GM12878 (cell line): ENCODE measurements around the gene ZNF311. TPM values are rescaled to one million over a fixed set of nuclear protein-coding genes. Genes with fewer than 3 reads are reported as not detected.

Experiments used
- ATAC-seq: fragments of 200-7000 bp; cut with Tn5 transposase; 3 replicates; pipeline ENCODE4 v1.9.1; 2020; ENCODE audit warnings: mild to moderate bottlenecking, moderate library complexity
- BruUV-seq: library from RNA; stranded (reverse); fragments of 400-500 nt; replicated peaks from 2 replicates; lab custom pipeline; 2021; lab: Mats Ljungman, UMichigan
- CTCF ChIA-PET: fragments of 300-600 bp; sonication (Branson Sonifier 250); formaldehyde crosslinking; extraction: SDS; loops from one replicate; lab custom pipeline; 2021; ENCODE audit warnings: inconsistent platforms; lab: Yijun Ruan, JAX
- POLR2A ChIA-PET: fragments of 350-600 bp; formaldehyde crosslinking; extraction: SDS; loops from one replicate; lab custom pipeline; 2021; ENCODE audit warnings: inconsistent platforms; lab: Charles Lee
- RAD21 ChIA-PET: fragments of 300-600 bp; sonication (Branson Sonifier 250); formaldehyde crosslinking; loops from one replicate; lab custom pipeline; 2023; ENCODE audit warnings: antibody characterized with exemption; ENCODE audit not compliant: unreplicated experiment; lab: Charles Lee
- SMC1A ChIA-PET: fragments of 300-600 bp; sonication (Branson Sonifier 250); formaldehyde crosslinking; loops from one replicate; lab custom pipeline; 2023; ENCODE audit not compliant: unreplicated experiment, uncharacterized antibody; lab: Charles Lee
- DNase-seq: peaks from one replicate; pipeline ENCODE4 v3.0.0-alpha.2; 2011; ENCODE audit warnings: low read depth, low spot score
- FAIRE-seq: peaks from 3 replicates; lab custom pipeline; 2011; peaks lifted over from hg19 to GRCh38; lab: Jason Lieb, UNC
- H2AFZ ChIP-seq: 2 replicates; pipeline ENCODE4 v1.6.0; 2011; ENCODE audit warnings: low read depth, low read length, control low read depth; ENCODE audit not compliant: control insufficient read depth
- H3K27ac ChIP-seq: 2 replicates; pipeline ENCODE4 v1.5.1; 2011; ENCODE audit warnings: control low read depth; ENCODE audit not compliant: control insufficient read depth, insufficient read depth
- H3K27me3 ChIP-seq, 2 experiments: replicated peaks in 1 of 2; 2 replicates each; pipeline versions ENCODE4 v1.6.0 to v1.6.1; 2011; ENCODE audit warnings: low read length in 1 of 2; ENCODE audit not compliant: control insufficient read depth in 2 of 2, insufficient read depth in 2 of 2
- H3K36me3 ChIP-seq, 2 experiments: 2 replicates each; pipeline ENCODE4 v1.5.1; 2011; ENCODE audit warnings: low read length in 1 of 2; ENCODE audit not compliant: control insufficient read depth in 2 of 2, insufficient read depth in 2 of 2
- H3K4me1 ChIP-seq: 2 replicates; pipeline ENCODE4 v1.6.1; 2011; ENCODE audit warnings: mild to moderate bottlenecking, low read length, moderate library complexity, mixed read lengths; ENCODE audit not compliant: control insufficient read depth, insufficient read depth
- H3K4me2 ChIP-seq: 2 replicates; pipeline ENCODE4 v1.6.0; 2011; ENCODE audit warnings: control low read depth; ENCODE audit not compliant: control insufficient read depth, insufficient read depth
- H3K4me3 ChIP-seq: fragments of 200-600 bp; sonication (generic); 2 replicates; pipeline ENCODE4 v1.5.1; 2016
- H3K79me2 ChIP-seq: 2 replicates; pipeline ENCODE4 v1.6.0; 2011; ENCODE audit warnings: low read length; ENCODE audit not compliant: control insufficient read depth, insufficient read depth
- H3K9ac ChIP-seq: 2 replicates; pipeline ENCODE4 v1.8.0; 2011; ENCODE audit warnings: low read length, control low read depth, mixed read lengths; ENCODE audit not compliant: control insufficient read depth, insufficient read depth
- H3K9me3 ChIP-seq: replicated peaks from 3 replicates; pipeline ENCODE4 v1.5.1; 2011; ENCODE audit warnings: mild to moderate bottlenecking, low read length; ENCODE audit not compliant: control insufficient read depth, insufficient read depth
- H4K20me1 ChIP-seq: 2 replicates; pipeline ENCODE4 v1.6.0; 2011; ENCODE audit not compliant: control insufficient read depth, insufficient read depth
- BHLHE40 ChIP-seq, 2 experiments: fragments of 450-650 bp in 1 of 2; IDR thresholded peaks; 2 replicates each; pipeline ENCODE4 v1.6.1; 2011 to 2017; ENCODE audit warnings: low read depth in 2 of 2, borderline replicate concordance in 1 of 2, improper control_type of control experiment in 1 of 2, low read length in 1 of 2, mild to moderate bottlenecking in 1 of 2
- CEBPB ChIP-seq, 2 experiments: fragments of 150-350 bp in 1 of 2; IDR thresholded peaks; 2 replicates each; pipeline ENCODE4 v1.6.1; 2012 to 2014; ENCODE audit warnings: low read depth in 2 of 2, low read length in 2 of 2, borderline replicate concordance in 1 of 2, inconsistent platforms in 1 of 2
- CEBPZ ChIP-seq: fragments of 150-350 bp; IDR thresholded peaks from 2 replicates; pipeline ENCODE4 v1.6.1; 2016; ENCODE audit warnings: low read depth, low read length
- E4F1 ChIP-seq: fragments of 450-650 bp; IDR thresholded peaks from 2 replicates; pipeline ENCODE4 v1.6.1; 2018; ENCODE audit warnings: borderline replicate concordance, mild to moderate bottlenecking; ENCODE audit not compliant: partially characterized antibody
- LARP7 ChIP-seq: fragments of 450-650 bp; IDR thresholded peaks from 2 replicates; pipeline ENCODE4 v1.6.1; 2017; ENCODE audit warnings: mild to moderate bottlenecking
- NFIC ChIP-seq: IDR thresholded peaks from 2 replicates; pipeline ENCODE4 v1.6.1; 2012; ENCODE audit warnings: low read depth, mild to moderate bottlenecking, inconsistent platforms, low read length, moderate library complexity
- NFXL1 ChIP-seq: fragments of 450-650 bp; IDR thresholded peaks from 2 replicates; pipeline ENCODE4 v1.6.1; 2017; ENCODE audit warnings: antibody characterized with exemption, mild to moderate bottlenecking, borderline replicate concordance
- PAX5 ChIP-seq: IDR thresholded peaks from 2 replicates; pipeline ENCODE4 v1.6.1; 2011; ENCODE audit warnings: low read depth, low read length, borderline replicate concordance
- WGBS: methylation state at CpG from one replicate; pipeline ENCODE4 v1.1.6; 2016; ENCODE audit warnings: low lambda C conversion rate; ENCODE audit not compliant: insufficient replicate concordance, insufficient coverage; ENCODE audit errors: missing lambda C conversion rate; 5-methylcytosine and 5-hydroxymethylcytosine counted together
- in situ Hi-C: fragments of 300-500 bp; cut with MboI; formaldehyde crosslinking; loops from 9 replicates; pipeline ENCODE4 v1.14.3; 2018; ENCODE audit warnings: mixed read lengths
- intact Hi-C: fragments of 100-400 bp; cut with micrococcal nuclease; formaldehyde crosslinking; loops from one replicate; pipeline ENCODE4 v1.14.2; 2022; ENCODE audit not compliant: unreplicated experiment
- polyA plus RNA-seq, 11 experiments: library from polyadenylated mRNA; depleted of rRNA in 4 of 11; unstranded in 6 of 11; stranded (reverse) in 5 of 11; fragments of >200 nt; fragmentation: Nextera tagmentation in 4 of 11; fragmentation: Illumina TruSeq in 1 of 11; extraction: Ambion mirVana in 4 of 11; extraction: Trizol in 1 of 11; gene quantifications; 1 replicate in 1 of 11; 2 replicates in 10 of 11; pipeline versions ENCODE4 v1.2.1 to v1.2.3, GENCODE V29; 2011 to 2016; ENCODE audit warnings: inconsistent platforms in 2 of 11, missing spikeins in 2 of 11, low read depth in 1 of 11
- total RNA-seq, 4 experiments: library from RNA; depleted of rRNA in 3 of 4; stranded (reverse); fragments of >200 nt in 3 of 4; fragmentation: Illumina TruSeq in 1 of 4; extraction: Trizol in 1 of 4; gene quantifications; 2 replicates each; pipeline versions ENCODE4 v1.2.1 to v1.2.3, GENCODE V29; 2013 to 2021

ZNF311 gene
- total and polyA plus RNA-seq, 10 of the 15 experiments (the other 5 are each of a cell fraction or from before 2014, with no cell fraction given): 0.07 TPM; not detected in 9

- intact Hi-C loops (loop anchor here (2.0 to 10.0 kb wide), 2 partner anchors 27 to 145 kb away; no protein-coding TSS in a partner anchor), in situ Hi-C loops (loop anchor here (5.0 kb wide), 1 partner anchor 37 kb away; no protein-coding TSS in a partner anchor)
- no peak overlapping the region for H3K9ac ChIP-seq
- ChIA-PET CTCF (interaction anchor here (0.6 kb wide), 1 partner anchor 1929 kb away, joined by 3 read pairs; no protein-coding TSS in a partner anchor), SMC1A (interaction anchor here (3.0 kb wide), 1 partner anchor 141 kb away, joined by 17 read pairs; no protein-coding TSS in a partner anchor), RAD21 (no interaction called here), POLR2A (no interaction called here)
- no peak overlapping the region for H3K4me3 ChIP-seq
- ATAC-seq (no peak), DNase-seq (no peak), FAIRE-seq (no peak)
- H3K79me2 ChIP-seq: no peaks in the 10 kb centered on the region
- TF ChIP-seq BHLHE40 (IDR thresholded peaks at IDR 0.05; ENCODE audit: borderline replicate concordance in 1 of 2, low read depth in 2 of 2, low read length in 1 of 2): no peak
- TF ChIP-seq NFIC: no peak
- TF ChIP-seq E4F1: no peak
- no peak for TF ChIP-seq NFXL1
- TF ChIP-seq PAX5: no peak
- TF ChIP-seq LARP7: no peak
- no peak for TF ChIP-seq CEBPB (IDR thresholded peaks at IDR 0.05; ENCODE audit: borderline replicate concordance in 1 of 2, low read depth in 2 of 2, low read length in 2 of 2)
- TF ChIP-seq CEBPZ: no peak
- H3K4me1 ChIP-seq: peaks cover 6% of the 10 kb centered on the region; the same call in 1 of the 2 replicates
- H4K20me1 ChIP-seq: no peaks in the 10 kb centered on the region
- H3K36me3 ChIP-seq: no peaks in the 10 kb centered on the region
- no peaks in the 10 kb centered on the region for H3K27me3 ChIP-seq
- no peaks in the 10 kb centered on the region; the same call in 2 of the 3 replicates for H3K9me3 ChIP-seq
- no peak overlapping the region for H2AFZ ChIP-seq
- WGBS: 5% methylated on average over 2 of the region's 2 CpGs
- H3K4me2 ChIP-seq: no peak overlapping the region
- no TSS peak for BruUV-seq
- H3K27ac ChIP-seq: no peak overlapping the region
Observed at GRCh38 chr6:28979679-28980078, 25.4 kb downstream of the ZNF311 start.
